Activated CD4-positive, alpha-beta T cell treated with anti-CD3 and anti-CD28 coated beads, Interleukin-2, amount 50 U/mL, for 1 hour (primary cell): ENCODE results near the gene ZFAND3.
"Not testable (repeated sequence)": the region's sequence is repeated elsewhere in the genome, so short reads cannot be mapped to it uniquely, and the experiment has no call there.

Experiments
- DNase-seq: peaks from one replicate; pipeline ENCODE4 v3.0.0-alpha.2; 2020

The ZFAND3 gene

DNA sequence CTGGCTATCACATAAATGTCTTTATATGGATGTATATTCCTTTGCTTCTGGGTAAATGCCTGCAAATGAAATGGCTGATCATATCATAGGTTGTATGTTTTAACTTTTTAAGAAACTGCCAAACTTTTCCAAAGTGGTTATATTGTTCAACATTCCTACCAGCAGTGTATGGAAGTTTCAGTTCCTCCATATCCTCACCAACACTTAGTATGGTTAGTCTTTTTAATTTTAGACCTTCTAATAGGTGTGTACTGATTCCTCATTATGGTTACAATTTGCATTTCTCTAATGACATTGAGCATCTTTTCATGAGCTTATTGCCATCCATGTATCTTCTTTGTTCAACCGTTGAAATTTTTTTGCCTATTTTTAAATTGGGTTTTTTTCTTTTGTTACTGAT is 155.4 kb downstream of the ZFAND3 start:
- no peak for DNase-seq

GRCh38 chr6:37977715-37978114 is 158.2 kb downstream of the ZFAND3 start:
- DNase-seq = no peak

DNA sequence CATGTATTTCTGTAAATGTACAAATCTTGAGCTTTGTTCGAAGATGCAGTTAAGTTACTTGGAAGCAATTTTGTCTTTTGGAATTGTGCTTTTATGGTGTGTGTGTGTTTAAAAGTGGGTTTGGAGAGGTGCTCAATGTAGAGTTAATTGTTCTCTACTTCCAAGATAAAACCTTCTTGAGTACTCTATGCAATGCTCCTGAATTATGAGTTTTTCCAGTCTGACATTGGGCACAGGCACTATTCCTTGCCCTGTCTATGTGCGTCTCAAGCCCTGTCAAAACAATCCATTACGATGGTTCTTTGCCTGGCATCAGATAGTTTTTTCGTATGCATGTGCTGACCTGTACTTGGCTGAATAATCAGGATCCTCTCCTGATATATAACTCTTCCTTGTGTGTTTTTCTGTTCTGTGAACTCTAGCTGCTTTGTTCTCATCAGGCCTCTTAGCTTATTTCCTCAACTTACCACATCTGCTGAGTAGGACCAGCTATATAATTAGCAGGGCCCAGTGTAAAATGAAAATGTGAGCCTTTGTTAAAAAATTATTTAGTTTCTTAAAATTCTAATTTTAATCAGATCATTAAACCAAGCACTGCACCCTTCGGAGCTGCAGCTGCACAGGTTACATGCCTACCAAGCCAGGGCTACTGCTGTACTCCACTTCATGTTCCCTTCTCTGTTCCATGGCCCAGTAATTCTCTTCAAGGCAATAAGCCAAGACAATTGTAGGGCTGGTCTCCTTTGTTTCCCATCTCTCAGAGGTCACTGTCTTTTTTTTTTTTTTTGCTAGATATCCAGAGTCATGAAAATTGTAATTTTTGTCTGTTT is 160.1 kb downstream of the ZFAND3 start:
- DNase-seq = no peak

DNA sequence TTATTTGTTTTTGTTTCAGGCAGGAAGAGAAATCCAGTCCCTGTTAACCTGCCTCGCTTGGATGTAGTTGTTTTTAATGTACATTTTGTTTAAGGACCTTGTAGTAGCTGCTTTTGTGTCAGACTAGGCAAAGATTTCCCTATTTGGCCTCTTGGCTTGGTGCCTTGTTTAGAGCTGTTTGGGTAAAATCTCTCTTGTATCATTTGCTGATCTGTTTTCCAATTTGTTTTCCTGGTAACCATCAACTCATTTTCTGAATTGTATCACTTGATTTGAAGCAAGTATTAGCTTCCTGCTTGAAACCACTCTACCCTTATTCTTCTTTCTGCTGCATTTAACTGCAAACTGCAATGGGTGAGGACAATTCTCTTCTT is 160.7 kb downstream of the ZFAND3 start:
- no peak for DNase-seq

- no peak for DNase-seq
Observed at GRCh38 chr6:37981626-37982025, 162.1 kb downstream of the ZFAND3 start.

GRCh38 chr6:37982317-37982716 is 162.8 kb downstream of the ZFAND3 start:
- DNase-seq = no peak

DNA sequence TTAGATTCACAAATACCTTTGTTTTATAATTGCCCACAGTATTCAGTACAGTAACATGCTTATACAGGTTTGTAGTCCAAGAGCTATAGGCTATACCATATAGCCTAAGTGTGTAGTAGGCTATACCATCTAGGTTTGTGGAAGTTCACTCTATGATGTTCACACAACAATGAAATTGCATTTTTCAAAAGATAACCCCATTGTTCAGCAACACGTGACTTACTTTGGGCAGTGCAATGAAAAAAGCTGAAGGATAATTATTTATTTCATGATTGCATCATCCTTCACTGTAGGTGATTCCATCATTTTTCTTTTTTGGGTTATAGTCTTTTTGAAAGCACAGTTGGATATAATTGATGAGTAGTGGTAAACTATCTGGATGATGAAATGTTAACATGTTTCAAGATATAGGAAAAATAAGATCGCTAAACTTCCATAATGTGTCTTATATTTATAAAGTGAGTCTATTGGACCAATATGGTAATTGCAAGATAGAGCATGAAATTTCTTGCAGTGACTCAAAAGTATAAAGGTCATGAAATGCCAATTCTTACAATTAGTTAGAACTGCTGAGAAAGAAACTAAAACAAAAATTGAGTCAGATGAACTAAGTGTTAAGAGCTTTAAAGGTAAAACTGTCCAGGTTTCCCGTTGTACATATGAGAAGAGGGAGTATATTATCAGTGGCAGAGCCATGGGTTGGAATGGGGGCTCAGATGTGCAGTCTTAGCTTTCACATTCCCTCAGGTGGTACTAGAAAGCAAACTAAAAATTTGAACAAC is 164.4 kb downstream of the ZFAND3 start:
- DNase-seq = no peak

- DNase-seq = no peak
Observed at GRCh38 chr6:37984578-37984977, 165.1 kb downstream of the ZFAND3 start.

GRCh38 chr6:37985355-37985754 is 165.8 kb downstream of the ZFAND3 start:
- DNase-seq = no peak

DNA sequence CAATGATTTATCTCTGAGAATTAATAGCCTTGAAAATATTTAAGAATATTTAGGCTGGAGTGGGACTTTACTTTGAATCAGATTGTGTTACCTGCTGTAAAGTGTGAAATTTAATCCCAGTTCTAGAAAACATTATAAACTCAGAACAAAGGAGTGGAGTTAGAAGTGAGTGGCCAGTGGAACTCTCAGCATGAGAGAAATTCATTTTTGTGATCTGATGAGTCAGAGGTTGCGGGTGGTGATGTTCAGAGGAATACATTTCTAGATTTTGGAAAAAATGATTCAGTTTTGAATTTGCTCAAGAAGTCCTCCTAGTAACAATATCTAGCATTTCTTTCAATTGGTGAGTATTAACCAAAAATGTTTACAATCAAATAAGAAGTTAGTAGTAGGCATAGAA is 167.5 kb downstream of the ZFAND3 start:
- no peak for DNase-seq

- DNase-seq = no peak
Observed at GRCh38 chr6:37987559-37987958, 168.0 kb downstream of the ZFAND3 start.

GRCh38 chr6:37988127-37988526 is 168.6 kb downstream of the ZFAND3 start:
- DNase-seq = no peak

DNA sequence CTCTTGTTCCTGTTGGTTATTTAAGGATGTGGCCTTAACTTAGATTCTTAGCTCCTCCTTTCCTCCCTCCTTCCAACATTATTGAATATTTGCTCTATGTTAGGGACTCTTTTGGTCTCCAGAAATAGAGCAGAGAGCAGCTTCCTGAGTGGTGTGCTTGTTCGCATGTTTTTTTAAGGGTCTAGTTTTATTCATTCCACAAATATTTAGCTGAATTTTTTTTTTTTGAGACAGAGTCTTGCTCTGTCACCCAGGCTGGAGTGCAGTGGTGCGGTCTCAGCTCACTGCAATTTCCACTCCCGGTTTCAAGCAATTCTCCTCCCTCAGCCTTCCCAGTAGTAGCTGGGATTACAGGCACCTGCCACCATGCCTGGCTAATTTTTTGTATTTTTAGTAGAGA is 169.2 kb downstream of the ZFAND3 start:
- DNase-seq = no peak

- DNase-seq = no peak
Observed at GRCh38 chr6:37990762-37991525, 171.4 kb downstream of the ZFAND3 start.

DNA sequence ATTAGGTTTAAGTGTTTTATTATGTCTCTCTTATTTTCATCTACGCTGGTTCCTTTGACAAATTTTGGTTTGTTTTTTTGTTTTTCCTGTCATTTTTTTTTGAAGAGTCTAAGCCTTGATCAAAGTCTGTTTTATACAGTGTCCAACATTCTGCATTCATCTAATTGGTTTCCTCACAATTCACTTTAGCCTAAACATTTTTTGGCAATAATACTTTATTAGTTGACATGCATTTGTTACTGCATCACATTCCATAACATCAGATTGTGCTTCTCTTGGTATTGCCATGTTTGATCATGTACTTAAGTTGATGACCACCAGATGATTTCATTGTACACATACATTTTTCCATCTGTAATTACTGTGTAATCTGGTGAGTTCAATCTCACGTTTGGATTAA is 173.2 kb downstream of the ZFAND3 start:
- no peak for DNase-seq

GRCh38 chr6:37993194-37993593 is 173.7 kb downstream of the ZFAND3 start:
- DNase-seq = not testable (repeated sequence)

DNA sequence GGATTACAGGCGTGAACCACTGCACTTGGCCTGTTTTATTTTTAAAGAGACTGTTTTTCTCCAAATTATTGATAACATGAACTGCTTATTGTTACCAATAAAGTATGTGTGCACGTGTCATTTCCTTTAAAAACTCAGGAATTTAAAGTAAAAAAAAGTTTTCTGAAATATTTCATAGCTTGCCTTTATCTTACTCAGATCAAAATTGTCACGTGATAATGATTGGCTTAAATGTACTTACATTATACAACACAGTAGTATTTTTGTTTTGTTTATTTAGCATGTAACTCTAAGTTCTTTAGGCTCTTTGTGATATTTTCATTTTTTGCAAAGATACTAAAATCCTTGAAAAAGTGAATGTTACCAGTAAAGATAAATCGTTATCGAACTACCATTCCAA is 174.1 kb downstream of the ZFAND3 start:
- DNase-seq = no peak

DNA sequence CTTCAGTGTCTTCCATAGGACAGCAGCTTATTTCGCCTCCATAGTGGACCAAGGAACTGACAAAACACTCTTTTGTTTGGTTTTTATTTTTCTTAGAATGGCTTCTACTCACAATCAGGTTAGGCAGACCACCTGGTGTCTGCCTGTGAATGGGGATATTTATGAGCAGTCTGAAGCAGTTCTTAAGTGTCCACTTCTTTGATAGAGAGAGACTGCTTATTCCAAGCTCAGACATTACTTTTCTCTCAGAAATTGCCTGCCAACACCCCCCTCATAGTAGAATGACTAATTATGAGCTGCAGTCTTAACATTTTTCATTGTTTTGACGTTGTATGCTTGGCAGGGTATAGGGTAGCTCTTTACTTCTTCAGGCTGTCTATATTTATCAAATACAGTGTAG is 174.7 kb downstream of the ZFAND3 start:
- DNase-seq = no peak

DNA sequence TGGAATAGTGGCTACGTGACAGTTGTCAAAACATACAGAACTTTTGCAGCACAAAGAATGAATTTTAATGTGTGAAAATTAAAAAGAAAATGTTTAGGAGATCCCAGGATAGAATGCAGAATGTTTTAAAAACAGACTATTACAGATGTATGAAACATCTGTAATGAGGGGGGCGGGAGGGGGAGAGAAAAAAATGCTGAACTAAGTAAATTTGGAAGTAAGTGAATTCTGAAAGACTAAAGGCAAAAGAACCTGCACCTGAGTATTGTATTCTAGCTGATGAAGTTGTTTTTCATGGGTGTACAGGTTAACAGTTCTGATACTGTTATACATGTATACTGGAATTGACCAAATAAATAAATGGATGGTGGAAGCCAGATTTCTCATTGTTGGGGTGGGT is 178.8 kb downstream of the ZFAND3 start:
- DNase-seq = no peak

DNA sequence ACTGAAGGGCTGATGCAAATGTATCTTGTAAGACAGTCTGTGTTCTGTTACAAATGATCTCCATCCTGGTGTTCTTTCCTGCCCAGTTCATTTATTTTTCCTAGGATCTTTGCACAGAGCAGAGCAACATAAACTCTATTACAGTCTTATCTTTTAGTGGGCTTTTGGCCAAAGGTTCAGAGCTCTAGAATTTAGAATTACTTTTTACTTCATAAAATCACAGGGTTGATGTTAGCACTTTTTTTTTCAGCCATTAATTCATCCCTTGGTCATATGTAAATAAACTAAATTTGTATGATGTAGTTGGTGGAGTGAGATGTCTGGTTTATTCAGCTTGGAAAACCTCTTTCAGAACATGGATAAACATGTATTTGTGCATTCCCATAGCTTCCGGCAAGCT is 181.9 kb downstream of the ZFAND3 start:
- no peak for DNase-seq

GRCh38 chr6:38004908-38005307 is 185.4 kb downstream of the ZFAND3 start:
- DNase-seq = no peak

GRCh38 chr6:38011937-38012336 is 192.4 kb downstream of the ZFAND3 start:
- DNase-seq = no peak

DNA sequence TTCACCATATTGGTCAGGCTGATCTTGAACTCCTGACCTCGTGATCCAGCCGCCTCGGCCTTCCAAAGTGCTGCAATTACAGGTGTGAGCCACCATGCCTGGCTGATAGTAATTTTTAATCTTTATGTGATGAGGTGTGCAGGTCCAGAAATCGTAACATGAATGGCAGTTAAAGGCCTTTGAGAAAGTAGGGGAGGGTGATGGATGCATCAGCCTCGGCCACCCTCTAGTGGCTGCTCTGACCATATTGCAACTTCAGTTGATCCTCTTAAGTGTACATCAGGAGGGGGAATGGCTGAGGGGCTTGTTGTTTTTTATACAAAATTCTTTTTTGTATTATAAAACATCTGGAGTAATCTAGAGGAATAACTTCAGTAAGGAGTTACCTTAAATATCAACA is 193.0 kb downstream of the ZFAND3 start:
- peak; percentile 1 for DNase-seq

- DNase-seq = no peak
Observed at GRCh38 chr6:38015341-38015740, 195.8 kb downstream of the ZFAND3 start.
